C4-2B (cell line): Measurements from ENCODE around the gene GPR143.
"Not testable (repeated sequence)": the region's sequence is repeated elsewhere in the genome, so short reads cannot be mapped to it uniquely, and the experiment has no call there.

Experiments
- CTCF ChIP-seq: fragments of 450-650 bp; conservative IDR thresholded peaks from 2 replicates; pipeline ENCODE4 v1.5.1; 2017; ENCODE audit warnings: mild to moderate bottlenecking
- ZFX ChIP-seq: fragments of 450-650 bp; IDR thresholded peaks from 2 replicates; pipeline ENCODE4 v1.6.1; 2017

- not testable (repeated sequence) for TF ChIP-seq CTCF, ZFX
Observed at GRCh38 chrX:9768321-9768839, 2.7 kb upstream of the GPR143 start.
